Hepatocyte (in vitro differentiated cells): ENCODE results near the gene CNNM2.

Experiments
- EZH2 ChIP-seq: fragments of 200-600 bp; sonication (generic); IDR thresholded peaks from 2 replicates; pipeline ENCODE4 v1.6.1; 2016; ENCODE audit warnings: antibody characterized with exemption, mild to moderate bottlenecking, borderline replicate concordance
- EZH2phosphoT487 ChIP-seq: fragments of 200-600 bp; sonication (generic); IDR thresholded peaks from one replicate; pipeline ENCODE4 v1.6.1; 2018; ENCODE audit warnings: antibody characterized with exemption, mild to moderate bottlenecking, low read depth, moderate library complexity; ENCODE audit not compliant: unreplicated experiment, severe bottlenecking
- TF ChIP-seq, protein P1 (sequence below): fragments of 200-600 bp; sonication (generic); IDR thresholded peaks from 2 replicates; pipeline ENCODE4 v1.5.1; 2016; ENCODE audit warnings: antibody characterized with exemption, mild to moderate bottlenecking; ENCODE audit not compliant: poor library complexity

DNA sequence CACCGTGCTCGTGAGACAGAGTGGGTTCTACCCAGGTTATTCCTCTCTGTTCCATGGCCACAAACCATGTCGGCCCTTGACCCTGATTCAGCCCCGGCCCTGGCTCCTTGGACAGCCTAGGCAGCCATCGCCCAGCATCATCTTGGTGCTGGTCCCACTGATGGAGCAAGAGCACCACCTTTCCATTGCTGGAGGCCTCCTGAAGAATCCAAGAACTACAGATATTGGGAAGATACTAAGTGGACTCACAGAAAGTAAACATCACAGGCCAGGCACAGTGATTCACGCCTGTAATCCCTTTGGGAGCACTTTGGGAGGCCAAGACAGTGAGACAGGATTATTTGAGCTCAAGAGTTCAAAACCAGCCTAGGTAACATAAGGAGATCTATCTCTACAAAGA lies 149.9 kb downstream of the CNNM2 start:
- TF ChIP-seq, protein P1, sequence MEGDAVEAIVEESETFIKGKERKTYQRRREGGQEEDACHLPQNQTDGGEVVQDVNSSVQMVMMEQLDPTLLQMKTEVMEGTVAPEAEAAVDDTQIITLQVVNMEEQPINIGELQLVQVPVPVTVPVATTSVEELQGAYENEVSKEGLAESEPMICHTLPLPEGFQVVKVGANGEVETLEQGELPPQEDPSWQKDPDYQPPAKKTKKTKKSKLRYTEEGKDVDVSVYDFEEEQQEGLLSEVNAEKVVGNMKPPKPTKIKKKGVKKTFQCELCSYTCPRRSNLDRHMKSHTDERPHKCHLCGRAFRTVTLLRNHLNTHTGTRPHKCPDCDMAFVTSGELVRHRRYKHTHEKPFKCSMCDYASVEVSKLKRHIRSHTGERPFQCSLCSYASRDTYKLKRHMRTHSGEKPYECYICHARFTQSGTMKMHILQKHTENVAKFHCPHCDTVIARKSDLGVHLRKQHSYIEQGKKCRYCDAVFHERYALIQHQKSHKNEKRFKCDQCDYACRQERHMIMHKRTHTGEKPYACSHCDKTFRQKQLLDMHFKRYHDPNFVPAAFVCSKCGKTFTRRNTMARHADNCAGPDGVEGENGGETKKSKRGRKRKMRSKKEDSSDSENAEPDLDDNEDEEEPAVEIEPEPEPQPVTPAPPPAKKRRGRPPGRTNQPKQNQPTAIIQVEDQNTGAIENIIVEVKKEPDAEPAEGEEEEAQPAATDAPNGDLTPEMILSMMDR: no peak
- no peak for TF ChIP-seq EZH2
- TF ChIP-seq EZH2phosphoT487: no peak
